HS-5 (cell line): ENCODE data around the gene HEPHL1.
"Not testable (repeated sequence)": the region's sequence is repeated elsewhere in the genome, so short reads cannot be mapped to it uniquely, and the experiment has no call there.

Source experiments
- DNase-seq: peaks from one replicate; pipeline ENCODE4 v3.0.0-alpha.2; 2012; ENCODE audit warnings: low read depth

The HEPHL1 gene

DNA sequence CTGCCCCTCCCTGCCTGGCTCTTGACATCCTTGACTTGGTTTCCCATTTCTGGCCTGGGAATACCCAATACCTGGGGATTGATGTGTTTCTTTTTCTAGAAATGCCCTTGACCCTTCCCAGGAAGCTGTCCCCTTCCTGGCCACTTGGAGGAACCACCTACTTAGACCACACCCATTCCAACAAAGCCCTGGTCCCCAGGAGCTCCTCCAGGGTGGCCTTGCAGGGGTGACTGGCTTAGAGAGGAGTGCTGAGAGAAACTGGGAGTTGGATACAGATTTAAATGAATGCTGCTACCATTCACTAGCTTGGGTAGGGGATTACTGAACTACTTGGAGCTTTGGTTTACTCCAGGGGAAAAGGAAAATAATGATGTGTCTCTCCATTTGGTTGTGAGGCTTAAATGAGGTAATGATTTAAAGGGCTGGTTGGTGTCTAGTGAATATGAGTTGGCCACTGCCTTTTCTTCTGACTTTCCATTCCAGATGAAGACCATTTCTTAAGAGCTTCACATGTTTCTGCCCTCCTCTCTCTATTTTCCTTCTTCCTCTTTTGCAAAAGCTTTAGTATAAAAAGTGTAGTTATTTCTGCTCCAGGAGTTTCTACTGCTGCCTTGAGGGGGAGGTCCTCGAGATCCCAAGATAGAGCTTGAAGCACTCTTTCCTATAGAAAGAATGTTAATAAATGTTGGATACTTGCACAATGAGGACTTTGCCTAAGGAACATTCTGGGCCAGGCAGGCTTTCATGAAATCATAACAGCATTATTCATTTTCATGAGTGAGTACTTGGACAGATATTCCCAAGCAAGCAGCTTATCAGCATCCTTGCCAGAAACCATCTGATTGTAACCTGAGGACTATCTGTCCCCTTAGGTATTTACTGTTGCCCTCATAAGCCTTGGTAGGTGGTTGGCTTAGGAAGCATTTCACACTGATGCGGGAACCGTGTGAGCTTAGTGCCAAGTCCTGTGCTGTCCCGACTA is 129.8 kb downstream of the HEPHL1 start:
- DNase-seq = no peak

DNA sequence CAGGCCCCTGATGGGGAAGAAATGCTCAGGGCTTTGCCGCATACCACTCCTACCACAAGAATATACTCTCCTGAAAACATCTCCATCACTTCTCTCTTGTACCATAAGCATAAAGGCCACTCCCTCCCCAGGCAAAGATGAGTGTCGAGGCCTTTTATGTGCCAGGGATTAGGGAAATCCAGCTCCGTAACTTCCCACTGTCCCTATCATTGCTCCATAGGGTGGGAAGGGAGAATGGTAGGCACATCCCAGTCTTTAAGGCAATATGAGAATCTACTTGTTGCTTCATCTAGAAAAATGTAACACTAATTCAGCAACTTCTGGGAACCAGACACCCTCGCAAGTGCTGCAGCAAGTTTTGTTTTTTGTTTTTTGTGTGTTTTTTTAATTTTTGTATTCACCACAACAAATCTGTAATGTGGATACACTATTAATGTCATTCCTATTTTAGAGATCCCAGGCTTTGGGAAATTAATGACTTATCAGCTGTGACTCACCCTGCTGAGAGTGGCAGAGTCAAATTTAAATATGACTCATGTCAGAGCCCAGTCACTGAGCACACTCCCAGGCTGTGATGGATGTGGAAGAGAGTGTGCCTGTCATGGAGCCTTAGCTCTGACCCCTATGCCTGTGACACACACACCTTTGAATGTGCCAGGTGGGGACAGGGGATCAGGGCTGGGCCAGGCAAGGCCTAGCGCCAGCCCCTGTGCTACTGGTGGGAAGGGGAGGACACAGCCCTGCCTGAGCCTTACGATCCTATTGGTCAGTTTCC is 130.9 kb downstream of the HEPHL1 start:
- DNase-seq = peak; percentile 82

DNA sequence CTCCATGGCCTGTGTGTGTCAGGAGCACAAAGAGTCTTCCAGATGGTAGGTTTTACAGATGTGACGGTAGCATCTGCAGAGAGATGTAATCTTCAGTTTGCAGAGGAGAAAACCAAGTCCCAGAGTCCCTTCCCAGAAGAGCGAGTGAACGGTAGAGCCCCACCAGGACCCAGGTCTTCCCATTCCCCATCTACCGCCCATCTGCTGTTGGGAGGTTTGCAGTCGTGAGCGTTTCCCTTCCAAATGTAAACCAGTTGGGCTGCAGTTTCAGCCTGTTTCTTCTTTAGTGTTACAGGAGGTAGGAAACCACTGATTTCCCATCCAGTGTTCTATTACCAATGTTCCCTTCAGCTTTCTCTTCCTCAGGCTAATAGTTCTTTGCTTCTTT is 131.5 kb downstream of the HEPHL1 start:
- no peak for DNase-seq

DNA sequence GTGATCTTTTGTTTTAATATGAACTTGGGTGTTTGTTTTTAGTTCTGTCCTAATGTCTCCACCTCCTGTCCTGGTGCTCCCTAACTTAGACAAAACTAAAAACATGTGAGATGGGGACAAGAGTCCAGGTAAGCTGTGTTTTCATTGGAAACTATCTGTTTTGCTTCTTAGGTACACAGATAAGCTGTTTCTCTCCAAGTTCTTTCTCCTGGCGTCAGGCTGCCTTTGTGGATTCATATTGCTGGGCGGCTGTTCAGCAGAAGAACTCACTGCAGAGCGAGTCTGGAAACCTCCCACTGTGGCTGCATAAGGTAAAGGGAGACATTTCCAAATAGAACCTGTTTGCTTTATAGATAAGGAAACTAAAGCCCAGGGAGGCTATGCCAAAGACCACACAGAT is 132.2 kb downstream of the HEPHL1 start:
- DNase-seq = no peak

- DNase-seq = no peak
Observed at GRCh38 chr11:94154095-94154856, 133.1 kb downstream of the HEPHL1 start.

- DNase-seq = not testable (repeated sequence)
Observed at GRCh38 chr11:94157339-94157738, 136.2 kb downstream of the HEPHL1 start.
